DMS153 (cell line): Measurements from ENCODE around the gene HAL.

Experiments used
- DNase-seq: peaks from one replicate; lab custom pipeline; 2025; lab: John Stamatoyannopoulos, UW

Gene HAL, protein sequence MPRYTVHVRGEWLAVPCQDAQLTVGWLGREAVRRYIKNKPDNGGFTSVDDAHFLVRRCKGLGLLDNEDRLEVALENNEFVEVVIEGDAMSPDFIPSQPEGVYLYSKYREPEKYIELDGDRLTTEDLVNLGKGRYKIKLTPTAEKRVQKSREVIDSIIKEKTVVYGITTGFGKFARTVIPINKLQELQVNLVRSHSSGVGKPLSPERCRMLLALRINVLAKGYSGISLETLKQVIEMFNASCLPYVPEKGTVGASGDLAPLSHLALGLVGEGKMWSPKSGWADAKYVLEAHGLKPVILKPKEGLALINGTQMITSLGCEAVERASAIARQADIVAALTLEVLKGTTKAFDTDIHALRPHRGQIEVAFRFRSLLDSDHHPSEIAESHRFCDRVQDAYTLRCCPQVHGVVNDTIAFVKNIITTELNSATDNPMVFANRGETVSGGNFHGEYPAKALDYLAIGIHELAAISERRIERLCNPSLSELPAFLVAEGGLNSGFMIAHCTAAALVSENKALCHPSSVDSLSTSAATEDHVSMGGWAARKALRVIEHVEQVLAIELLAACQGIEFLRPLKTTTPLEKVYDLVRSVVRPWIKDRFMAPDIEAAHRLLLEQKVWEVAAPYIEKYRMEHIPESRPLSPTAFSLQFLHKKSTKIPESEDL

DNA sequence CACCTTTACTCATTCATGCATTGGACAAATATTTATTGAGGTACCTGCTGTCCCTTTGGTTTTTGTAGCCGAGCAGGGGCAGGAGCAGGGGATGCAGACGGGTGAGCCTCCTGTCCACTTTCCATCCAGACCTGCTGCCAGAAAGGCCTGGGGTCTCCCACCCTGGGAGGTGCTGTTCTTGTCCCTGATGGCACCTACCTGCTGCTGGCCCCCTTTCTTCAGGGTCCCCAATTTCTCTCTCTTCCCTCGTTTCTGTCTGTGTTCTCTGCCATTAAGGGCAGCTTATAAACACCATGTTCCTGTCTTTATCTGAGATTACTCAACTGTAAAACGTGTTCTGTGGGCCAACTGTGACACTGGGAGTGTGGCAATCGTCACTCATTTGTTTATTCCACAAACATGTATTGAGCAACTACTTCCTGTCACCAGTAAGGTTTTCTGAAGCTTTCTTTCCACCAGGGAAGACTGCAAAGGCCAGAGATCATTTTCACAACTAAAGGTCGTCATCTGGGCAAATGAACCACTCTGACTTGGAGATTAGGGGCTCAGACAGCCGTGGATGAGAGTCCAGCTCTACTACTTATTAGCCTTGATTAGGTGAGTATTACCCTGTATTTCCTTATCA lies at the start of gene HAL:
HAL (minus strand) TSS at position 311 of the 625 bp plus-strand sequence. CDS start 434 bp downstream, outside the sequence.
- DNase-seq, result no peak

DNA sequence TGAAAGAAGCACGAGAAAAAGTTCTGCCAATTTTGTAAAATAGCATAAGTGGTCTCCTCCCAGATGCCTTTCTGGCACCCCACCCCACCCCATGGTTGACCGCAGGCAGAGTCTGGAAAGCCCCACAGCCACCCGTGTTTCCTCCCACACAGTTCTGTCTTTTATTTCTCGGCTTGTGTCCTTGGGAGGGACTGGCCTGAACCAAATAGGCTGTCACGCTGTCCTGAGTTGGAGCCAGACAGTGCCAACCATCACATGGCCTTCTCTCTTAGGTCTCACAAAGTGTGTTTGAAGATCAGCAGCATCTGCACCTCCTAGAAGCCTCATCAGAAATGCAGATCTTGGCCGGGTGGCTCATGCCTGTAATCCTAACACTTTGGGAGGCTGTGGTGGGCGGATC lies 49.4 kb upstream of the HAL start:
- DNase-seq, result no peak

DNA sequence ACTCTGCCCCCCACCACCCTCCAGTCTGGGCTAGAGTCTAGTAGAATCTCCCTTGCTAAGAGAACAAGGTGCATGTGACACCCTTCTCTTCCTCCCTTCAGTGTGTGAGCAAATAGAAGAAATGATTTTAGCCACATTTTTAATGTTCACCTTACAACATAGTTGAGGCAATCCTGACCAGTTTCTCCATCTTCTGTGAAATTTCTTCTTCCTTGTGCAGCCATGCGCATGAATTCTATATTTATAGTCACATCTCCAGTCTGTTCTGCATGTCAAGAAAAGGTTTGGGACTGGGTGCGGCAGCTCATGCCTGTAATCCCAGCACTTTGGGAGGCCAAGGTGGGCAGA lies 48.8 kb upstream of the HAL start:
- no peak for DNase-seq

DNA sequence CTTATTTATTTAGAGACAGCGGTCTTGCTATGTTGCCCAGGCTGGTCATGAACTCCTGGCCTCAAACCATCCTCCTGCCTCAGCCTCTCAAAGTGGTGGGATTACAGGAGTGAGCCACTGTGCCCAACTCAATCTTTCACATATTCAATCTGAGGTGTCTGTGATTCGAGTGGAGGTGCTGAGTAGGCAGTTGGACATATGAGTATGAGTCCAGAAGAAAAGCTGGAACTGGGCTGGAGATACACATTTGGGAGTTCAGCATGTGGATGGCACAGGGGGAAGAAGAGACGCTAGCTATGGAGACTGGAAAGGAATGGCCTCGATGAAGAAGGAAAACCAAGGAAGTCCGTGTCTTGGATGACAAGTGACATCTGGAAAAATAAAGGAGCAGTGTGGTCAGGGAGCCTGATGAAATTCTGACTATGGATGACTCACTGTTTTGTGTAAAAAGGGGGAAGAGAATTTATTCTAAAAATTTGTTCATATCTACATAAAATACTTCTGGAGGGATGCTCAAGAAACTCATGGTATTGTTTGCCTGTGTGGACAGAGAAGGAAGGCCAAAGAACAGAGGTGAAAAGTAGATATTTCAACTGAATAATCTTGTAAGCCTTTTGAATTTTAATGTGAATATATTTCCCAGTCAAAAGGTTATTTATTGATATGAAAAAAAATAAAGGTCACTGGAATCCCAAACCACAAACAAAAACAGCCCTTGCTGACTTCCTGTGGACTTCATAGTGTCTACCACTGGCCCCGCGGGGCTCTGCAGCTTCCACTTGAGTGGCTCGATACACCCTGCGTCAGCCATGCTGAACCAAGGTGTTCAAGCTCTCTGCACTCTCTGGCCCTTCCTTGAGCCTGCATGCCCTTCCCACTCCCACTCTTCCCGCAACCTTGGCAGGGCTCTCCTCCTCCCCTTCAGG lies 48.1 kb upstream of the HAL start:
- no peak for DNase-seq

GRCh38 chr12:96041181-96041580 lies 45.0 kb upstream of the HAL start:
- DNase-seq, result no peak

- DNase-seq, result no peak
These were observed 44.4 kb upstream of the HAL start for GRCh38 chr12:96040305-96041133.

- DNase-seq, result no peak
These were observed 43.4 kb upstream of the HAL start for GRCh38 chr12:96039516-96039915.

GRCh38 chr12:96036765-96037455 lies 40.8 kb upstream of the HAL start:
- no peak for DNase-seq

GRCh38 chr12:96035283-96036236 lies 39.4 kb upstream of the HAL start, which contains the start of gene LTA4H:
LTA4H (minus strand) TSS chr12:96035587; CDS start chr12:96035519, 68 bp downstream.
- DNase-seq, result peak; percentile 98

DNA sequence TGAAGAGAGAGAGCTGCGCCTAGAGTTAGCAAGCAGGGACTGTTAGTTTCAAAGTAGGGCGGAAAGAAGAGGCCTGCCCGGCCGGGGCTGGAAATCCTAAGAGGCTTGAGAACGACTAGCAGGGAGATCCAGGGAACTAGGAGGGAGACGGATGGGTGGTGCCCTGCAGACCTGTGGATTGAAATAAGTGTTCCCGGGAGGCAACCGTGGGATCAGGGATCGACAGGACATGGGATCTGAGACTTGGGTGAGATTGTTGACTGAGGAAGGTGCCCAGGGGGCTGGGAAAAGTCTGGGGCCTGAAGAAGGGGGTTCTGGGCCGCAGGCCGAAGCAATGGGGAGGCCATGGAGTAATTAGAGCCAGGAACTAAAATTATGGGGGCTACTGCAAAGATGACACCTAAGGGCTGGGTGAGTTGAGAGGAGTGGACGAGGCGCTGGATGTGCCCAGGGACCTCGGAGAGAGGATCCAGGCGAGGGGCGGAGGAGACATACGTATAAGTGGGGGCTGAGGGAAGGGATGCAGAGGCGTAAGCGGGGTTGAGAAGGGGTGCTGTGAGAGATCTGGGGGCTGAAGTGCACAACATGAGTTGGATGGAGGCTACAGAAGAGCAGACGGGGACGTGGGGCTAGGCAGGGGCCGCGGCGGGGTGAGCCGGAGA lies 38.6 kb upstream of the HAL start:
- DNase-seq, result no peak

- DNase-seq, result no peak
These were observed 37.6 kb upstream of the HAL start for GRCh38 chr12:96033549-96034389.

- DNase-seq, result no peak
These were observed 33.7 kb upstream of the HAL start for GRCh38 chr12:96029826-96030225.

DNA sequence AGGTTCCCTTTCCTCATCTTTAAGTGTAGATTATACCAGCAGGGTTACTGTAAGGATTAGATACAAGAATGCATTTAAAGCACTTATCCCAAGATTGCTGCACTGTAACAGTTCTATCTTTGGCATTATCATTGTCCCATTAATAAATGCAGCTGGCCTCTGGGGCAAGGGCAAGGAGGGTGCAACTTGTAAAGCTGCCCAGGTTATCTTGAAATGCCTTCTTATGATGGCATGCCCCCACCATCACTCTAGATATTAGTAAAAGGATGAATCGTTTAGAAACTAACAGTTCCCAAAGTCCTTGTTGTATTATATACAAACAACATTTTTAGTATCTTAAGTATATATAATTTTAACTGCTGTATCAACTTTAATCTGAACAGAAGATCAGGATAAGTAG lies 32.4 kb upstream of the HAL start:
- no peak for DNase-seq

DNA sequence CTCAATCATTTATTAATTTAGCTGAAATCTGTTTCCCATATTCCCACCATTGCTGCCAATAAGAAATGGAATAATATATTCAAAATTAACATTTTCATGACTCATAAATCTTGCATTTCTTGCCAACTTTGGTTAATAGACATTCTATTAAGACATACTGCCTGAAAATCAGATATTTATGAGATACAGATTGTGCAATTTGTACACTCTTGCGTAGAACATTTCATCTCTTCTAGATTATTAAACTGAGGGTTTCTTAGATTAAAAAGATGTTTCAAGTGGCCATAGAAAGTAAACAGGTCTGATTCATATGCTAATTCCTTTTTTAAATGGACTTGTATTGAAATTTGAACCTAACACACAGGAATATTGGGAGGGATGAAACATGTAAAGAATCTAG lies 30.2 kb upstream of the HAL start:
- DNase-seq, result no peak

- no peak for DNase-seq
These were observed 29.4 kb upstream of the HAL start for GRCh38 chr12:96025518-96025917.

DNA sequence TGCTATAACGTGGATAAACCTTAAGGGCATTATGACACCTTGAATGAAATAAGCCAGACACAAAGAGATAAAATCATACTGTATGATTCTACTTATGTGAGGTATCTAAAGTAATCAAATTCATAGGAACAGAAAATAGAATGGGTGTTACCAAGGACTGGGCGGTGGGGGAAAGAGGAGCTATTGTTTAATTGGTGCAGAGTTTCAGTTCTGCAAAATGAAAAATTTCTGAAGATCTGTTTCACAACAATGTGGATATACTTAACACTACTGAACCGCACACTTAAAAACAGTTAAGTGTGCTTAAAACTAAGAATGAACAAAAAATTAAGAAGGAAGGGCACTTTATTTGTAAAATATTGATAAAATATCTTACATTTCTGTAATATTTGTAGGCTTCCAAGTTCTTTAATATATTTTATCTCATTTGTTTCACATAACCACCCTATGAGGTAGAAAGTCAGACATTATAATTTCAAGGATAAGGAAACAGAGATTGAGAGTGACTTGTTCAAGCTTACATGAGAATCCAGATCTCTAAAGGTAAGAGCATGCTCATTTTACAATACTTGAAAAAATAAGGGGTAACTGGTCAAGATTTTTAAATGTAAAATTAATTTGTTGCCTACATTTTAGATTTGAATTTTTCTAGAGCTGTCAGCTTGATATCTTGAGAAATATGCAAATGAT lies 24.3 kb upstream of the HAL start:
- DNase-seq, result no peak

DNA sequence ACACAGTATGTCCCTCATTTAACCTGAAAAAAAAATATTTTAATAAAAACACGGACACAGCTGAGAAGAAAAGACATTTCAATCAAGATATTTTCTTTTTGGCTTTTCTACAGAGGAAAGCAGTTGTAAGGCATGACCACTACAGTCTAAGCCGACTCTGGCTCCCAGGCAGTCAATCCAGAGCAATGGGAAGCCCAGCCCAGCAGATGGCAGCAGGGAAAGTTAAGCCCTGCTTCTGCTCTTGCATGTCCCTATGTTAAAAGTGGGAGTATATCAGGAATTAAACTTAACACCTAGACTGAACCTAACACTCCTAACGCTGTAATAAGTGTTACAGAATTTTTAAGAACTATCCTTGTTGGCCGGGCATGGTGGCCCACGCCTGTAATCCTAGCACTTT lies 19.5 kb upstream of the HAL start:
- DNase-seq, result no peak
